ENCODE data around the gene CD81.

Gene CD81

DNA sequence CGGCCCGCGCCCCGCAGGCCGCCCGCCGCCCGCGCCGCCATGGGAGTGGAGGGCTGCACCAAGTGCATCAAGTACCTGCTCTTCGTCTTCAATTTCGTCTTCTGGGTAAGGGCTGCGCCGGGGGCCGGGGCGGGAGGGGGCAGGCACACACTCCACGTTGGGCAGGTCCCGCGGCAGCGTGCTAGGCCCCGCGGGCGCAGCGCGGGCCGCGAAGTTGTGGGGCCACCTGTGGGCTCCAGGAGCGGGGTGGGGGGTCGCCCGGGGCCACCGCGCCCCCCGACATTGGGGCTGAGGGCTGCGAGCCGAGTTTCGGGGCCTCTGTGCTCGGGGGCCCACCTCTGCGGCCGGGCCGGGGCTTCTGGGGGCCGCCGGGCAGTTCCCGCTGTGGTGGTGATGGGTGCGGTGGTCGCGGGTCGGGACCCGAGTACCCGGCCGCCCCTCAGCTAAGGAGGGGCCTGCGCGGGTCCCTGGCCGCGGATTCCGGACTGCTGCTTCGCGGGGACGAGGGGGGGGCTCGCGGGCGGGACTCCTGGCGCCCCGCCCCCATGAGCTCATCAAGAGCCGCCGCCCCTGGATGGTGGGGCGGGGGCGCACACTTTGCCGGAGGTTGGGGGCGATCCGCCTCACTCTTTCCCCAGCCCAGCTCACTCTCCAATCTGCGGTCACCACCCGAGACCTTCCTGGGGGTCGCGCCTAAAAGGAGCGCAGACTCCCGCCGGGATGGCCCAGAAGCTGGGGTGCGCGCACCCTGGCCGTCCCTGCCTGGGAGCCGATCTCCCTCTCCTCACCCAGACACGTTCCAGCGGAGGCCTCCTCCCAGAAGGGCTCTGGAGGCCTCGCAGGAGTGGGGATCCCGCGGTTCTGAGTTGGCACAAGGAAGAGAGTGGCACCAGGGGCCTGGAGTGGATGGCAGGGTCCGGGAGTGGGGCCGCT is 667 bp downstream of the CD81 start:
- DNase-seq, result peak; percentile 85

GRCh38 chr11:2378527-2379210 is 1.6 kb downstream of the CD81 start:
- DNase-seq, result peak; percentile 74

DNA sequence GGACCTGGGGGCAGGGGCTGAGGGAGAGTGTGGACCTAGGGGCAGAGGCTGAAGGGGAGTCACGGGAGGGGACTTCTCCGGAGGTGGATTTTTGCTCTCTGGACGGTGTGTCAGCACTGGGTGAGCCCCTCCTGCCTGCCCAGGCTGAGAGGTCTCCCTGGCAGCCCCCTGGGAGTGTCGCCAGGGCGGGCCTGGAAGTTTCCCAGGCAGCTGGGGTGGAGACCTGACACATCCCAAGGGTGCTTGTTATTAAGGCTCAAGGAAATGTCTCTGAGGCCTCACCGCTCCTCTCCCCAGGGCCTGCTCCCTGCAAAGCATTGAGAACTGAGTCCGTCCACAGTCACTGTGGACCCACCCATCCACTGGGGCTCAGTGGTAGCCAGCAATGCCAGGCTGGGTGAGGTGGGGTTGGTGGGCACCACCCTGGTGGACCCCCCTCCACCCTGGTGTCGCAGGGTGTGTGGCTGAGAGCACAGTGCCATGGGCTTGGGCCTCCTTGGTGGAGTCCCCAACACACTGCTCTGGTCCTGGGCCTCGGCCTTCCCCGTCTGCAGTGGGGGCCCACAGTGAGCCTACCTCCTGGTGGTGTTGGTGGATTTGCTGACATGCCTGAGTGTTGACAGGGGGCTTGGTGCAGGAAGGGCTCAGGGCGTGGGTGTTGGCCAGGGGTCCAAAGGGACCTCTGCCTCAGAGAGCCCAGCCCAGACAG is 2.5 kb downstream of the CD81 start:
- DNase-seq, result peak; percentile 17

- no peak for DNase-seq
Measured at GRCh38 chr11:2380396-2380795, 3.3 kb downstream of the CD81 start.

- peak; percentile 67 for DNase-seq
Measured at GRCh38 chr11:2380807-2381350, 3.8 kb downstream of the CD81 start.

GRCh38 chr11:2381494-2382128 is 4.5 kb downstream of the CD81 start:
- peak; percentile 12 for DNase-seq

DNA sequence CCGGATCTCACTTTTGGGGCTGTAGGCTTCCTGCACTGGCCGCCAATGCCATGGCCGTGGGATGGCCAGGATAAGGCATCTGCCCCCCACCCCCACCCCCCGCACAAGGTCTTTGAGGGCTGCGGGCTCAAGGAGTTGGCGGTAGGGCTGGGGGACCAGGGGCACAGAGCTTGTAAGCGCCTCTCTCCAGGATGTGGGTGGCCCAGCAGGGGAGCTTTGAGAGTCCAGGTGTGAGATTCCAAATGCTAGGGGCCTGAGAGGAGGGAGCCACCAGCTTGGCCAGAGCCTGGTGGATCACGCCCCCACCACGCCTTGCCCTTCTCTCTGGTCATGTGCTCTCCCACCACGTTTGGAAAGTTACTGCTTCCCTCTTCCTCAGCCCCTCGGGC is 5.0 kb downstream of the CD81 start:
- DNase-seq, result no peak

GRCh38 chr11:2382936-2383851 is 6.1 kb downstream of the CD81 start:
- DNase-seq, result peak; percentile 67

DNA sequence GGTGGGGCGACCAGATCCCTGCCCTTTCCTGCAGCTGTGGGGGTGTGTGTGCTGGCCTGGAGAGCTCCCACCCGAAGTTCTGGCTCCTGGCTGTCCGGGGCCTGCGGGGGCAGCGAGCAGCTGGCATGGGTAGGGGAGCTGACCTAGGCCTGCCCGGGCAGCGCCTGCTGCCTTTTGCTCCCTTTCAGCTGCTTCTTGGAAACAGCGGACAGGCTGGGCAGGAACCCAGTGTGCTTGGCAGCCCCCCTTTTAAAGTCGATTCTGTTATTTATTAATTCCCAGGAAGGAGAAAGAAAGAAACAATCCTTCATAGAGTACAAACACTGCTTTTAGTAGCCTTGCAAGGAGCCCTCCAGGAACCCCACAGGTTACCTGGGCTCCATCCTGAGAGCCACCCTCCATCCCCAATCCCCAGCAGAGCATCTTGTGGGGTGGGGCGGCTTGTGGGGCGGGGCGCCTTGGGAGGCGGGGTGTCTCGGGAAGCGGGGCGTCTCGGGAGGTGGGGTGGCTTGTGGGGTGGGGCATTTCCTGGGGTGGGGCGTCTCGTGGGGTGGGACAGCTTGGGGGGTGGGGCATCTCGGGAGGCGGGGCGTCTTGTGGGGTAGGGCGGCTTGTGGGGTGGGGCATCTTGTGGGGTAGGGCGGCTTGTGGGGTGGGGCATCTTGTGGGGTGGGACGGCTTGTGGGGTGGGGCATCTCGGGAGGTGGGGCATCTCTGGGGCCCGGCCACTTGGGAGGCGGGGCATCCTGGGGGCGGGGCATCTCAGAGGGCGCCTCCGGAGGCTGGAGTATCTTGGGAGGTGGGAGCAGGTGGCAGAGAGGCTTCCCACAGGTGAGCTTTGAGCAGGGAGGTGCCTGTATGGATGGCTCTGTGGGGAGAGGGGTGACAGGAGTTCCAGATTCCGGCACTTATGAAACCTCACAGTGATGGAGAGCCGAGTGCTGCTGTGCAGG is 7.0 kb downstream of the CD81 start:
- no peak for DNase-seq

DNA sequence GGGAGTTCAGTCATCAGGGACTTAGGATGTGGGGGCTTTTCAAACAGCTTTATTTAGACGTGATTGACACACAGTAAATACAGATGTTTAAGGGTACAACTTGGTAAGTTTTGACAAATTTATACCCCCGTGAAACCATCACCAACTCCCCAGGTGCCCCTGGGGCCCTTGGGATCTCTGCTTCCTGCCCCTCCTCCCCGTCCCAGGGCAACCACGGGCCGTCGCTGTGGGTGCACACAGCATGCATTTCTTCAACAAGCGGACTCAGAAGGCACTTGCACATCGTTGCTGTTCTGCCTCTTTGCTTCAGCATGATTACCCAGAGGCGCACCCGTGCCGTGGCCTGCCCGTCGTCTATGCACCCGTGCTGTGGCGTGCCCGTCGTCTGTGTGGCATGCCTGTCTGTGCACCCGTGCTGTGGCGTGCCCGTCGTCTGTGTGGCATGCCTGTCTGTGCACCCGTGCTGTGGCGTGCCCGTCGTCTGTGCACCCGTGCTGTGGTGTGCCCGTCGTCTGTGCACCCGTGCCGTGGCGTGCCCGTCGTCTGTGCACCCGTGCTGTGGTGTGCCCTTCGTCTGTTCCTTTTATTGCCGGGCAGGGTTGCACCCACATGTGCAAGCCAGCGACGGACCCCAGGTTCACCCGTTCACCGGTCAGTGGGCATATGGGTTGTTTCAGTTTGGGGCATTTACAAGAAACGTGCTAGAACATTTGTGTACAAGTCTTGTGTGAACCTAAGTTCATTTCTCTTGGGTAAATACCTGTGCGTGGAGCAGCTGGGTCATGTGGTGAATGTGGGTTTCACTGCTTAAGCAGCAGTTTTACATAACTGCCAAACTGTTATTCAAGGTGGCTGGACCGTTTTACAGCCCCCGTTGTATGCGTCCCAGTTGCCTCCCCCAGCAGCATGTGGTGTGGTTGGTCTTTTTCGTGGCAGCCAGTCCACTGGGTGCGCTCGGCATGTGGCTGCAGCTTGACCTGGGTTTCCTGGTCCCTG is 8.3 kb downstream of the CD81 start:
- no peak for DNase-seq

DNA sequence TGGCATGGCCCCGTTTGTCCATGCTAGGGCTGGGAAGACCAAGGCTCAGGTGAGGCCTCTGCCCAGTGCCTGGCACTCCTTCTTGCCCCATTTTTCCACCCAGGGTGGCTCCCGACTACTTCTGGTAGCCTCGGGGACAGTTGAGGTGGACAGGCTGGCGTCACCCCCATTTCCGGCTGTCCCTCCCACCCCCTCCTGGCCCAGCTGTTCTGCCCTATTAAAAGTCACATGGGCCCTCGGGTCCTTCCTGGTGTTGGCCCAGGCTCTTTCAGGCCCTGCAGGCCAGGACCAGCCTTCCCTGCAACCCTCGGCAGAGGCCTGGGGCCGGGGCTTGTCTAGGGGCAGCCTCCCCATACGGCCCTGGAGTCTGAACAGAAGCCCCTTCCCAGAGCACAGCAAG is 9.5 kb downstream of the CD81 start:
- DNase-seq, result no peak

DNA sequence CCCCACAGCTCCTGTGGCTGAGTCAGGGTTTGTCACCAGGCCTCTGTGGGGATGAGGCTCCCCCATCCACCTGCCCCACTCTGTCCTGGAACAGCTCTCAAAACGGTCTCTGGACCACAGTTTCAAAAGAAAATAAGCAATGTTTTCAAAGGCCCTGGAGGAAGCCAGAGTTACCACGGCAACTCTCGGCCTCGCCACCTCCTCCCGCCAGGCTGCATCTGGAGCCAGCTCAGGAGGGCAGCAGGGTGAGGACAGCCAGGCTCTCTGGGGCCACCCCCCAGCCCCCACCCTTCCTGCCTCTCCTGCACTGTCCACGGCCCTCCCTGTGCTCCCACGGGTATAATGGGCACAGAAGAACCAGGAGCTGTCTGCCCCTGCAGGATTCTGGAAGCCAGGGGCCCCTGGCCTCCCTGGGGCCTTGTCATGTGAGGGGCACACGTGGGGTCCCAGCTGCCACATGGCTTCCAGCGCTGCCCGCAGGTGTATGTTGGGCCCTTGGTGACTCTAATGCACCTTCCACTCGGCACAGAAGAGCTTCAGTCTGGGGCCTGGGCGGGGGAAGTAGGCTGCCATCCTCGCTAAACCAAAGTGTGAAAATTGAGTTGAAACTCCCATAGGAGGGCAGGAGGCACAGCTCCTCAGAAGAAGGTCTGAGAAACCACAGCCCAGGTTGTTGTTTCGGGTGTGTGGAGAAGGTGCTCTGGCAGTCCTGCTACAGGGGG is 10.3 kb downstream of the CD81 start:
- no peak for DNase-seq

- no peak for DNase-seq
Measured at GRCh38 chr11:2388431-2389376, 11.6 kb downstream of the CD81 start.

DNA sequence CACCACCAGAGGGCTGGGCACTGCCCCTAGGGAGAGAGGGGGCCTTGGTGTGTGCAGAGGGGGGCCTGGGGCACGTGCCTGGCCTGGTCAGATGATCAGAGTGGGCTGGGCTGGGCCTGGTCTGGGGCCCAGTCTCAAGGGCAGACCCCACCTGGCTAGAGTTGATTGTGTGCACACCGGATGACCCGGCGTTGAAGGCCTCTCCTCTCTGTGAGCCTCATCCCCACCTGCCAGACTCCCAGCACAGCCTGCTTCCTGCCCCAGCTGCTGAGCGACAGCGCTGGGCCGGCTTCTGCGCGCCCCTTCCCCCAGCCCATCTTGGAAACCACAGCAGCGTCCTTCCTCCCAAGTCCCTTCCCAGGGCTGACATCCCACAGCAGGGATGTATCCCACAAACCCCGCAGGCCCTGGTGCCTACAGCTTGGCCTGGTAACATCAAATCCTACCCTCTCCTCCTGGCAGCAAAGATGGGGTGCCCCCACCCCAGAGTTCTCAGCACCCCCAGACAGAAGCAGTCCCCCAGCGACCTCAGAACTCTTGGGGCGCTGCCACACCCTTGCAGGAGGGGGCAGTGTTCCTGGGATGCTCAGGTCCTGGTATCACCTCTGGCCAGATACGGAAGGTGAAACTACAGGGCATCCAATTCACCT is 12.4 kb downstream of the CD81 start:
- DNase-seq, result no peak

DNA sequence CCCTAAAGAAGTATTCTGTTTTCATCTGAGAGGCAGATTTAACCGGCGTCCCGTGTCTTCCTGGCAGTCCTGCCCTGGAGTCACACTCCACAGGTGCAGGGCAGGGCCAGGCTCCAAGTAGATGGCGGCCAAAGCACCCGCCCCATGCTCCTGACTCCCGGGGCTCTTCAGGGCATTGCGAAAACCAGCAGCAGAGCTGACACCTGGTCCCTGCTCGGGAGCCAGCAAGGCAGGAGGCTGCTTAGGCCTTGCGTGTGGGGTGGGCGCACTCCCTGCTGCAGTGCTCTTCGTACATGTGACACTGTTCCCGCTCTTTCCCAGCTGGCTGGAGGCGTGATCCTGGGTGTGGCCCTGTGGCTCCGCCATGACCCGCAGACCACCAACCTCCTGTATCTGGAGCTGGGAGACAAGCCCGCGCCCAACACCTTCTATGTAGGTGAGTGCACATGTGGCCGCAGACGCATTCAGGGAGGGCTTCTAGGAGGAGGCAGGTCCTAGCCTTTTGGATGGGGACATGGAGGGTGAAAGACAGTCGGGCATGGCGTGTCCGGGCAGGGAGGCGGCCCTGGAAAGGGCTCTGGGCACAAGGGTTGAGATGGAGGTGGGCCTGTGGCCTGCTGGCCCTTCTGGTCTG is 13.1 kb downstream of the CD81 start:
- no peak for DNase-seq

DNA sequence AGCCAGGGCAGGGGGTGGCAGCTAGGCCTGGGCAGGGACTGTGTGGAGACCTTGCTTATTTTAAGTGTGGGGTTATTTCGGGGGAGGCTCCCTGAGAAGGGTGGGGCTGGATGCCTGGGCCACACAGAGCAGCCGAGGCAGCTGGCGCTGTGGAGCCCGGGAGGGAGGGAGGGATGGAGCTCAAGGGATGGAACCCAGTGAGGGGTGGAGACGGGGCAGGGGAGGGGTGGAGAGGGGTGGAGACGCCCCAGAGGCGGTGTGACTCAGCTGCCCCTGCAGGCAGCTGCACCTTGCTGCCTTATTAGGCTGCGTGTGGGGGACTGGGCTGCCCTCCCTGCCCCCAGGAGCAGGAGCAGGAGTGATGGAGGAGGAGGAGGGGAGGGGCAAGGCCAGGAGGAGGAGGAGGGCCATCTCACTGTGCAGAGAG is 13.6 kb downstream of the CD81 start:
- no peak for DNase-seq
